Effector memory CD4-positive, alpha-beta T cell (primary cell): ENCODE data around the gene MAZ.

Experiments used
- DNase-seq, 3 donors: peaks; one replicate each; pipeline ENCODE4 v3.0.0-alpha.2; 2020
- H3K27ac ChIP-seq: 2 replicates; pipeline ENCODE4 v1.7.0; 2013; ENCODE audit warnings: mild to moderate bottlenecking, low read length, moderate library complexity; ENCODE audit not compliant: insufficient read depth, poor library complexity, severe bottlenecking
- H3K27me3 ChIP-seq: replicated peaks from 2 replicates; pipeline ENCODE4 v1.7.0; 2013; ENCODE audit warnings: mild to moderate bottlenecking, low read length; ENCODE audit not compliant: insufficient read depth, control insufficient read depth, poor library complexity, severe bottlenecking
- H3K36me3 ChIP-seq: 2 replicates; pipeline ENCODE4 v1.7.0; 2013; ENCODE audit warnings: mild to moderate bottlenecking, low read length, moderate library complexity; ENCODE audit not compliant: control insufficient read depth, insufficient read depth
- H3K4me1 ChIP-seq: 2 replicates; pipeline ENCODE4 v1.7.0; 2013; ENCODE audit warnings: low read length, mild to moderate bottlenecking; ENCODE audit not compliant: control insufficient read depth, insufficient read depth, poor library complexity, severe bottlenecking
- H3K4me3 ChIP-seq: 2 replicates; pipeline ENCODE4 v1.7.0; 2013; ENCODE audit warnings: low read length, low read depth, mild to moderate bottlenecking; ENCODE audit not compliant: insufficient read depth, poor library complexity, severe bottlenecking
- H3K9me3 ChIP-seq: 2 replicates; pipeline ENCODE4 v1.7.0; 2013; ENCODE audit warnings: mild to moderate bottlenecking, low read length, moderate library complexity; ENCODE audit not compliant: control insufficient read depth

MAZ gene

DNA sequence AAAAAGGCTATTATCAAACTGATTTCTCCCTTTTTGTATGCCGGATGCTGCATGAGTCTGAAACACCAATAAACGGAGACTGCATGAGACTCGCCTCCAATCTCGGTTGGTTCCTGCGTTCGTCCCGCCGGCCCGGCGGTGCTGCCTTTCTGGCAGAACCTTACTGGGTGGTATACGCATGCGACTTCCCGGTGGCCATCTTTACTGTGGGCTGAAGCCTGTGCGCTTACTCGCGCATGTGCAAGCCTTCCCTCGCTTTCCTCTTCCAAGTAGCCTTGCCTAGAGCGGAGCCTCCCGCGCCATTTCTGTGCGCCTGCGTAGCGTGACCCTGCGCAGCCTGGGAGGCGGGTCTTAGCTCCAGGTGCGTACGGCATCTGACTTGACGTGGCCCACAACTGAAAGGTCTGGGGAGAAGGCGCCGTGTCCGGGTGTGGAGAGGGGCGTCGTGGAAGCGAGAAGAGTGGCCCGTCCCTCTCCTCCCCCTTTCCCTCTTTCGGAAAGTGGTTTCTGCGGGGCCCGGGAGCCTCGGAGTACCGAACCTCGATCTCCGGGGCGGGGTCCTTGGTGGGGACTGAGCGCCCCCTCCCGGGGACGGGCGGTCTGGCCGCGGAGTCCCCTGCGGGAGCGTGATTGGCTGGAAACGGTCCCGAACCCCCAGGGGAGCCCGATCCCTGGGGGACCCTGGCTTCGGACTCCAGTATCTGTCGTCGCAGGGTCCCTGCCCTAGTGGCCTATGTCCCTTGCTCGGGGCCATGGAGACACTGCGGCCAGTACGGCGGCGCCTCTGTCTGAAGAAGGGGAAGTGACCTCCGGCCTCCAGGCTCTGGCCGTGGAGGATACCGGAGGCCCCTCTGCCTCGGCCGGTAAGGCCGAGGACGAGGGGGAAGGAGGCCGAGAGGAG is 9.7 kb downstream of the MAZ start, which contains the start of gene PAGR1:
Gene PAGR1, plus strand, starts transcription at position 360 of the 901 bp plus-strand sequence. Its CDS starts 374 bp downstream, at position 734.
- Histone ChIP-seq H3K4me3 (peak within 1 kb of the TSS; percentile 83), H3K27me3 (no peaks in the 10 kb centered on the region), H3K27ac (peak within 1 kb of the TSS; percentile 84), H3K36me3 (peaks cover 13% of the 10 kb centered on the region), H3K9me3 (no peaks in the 10 kb centered on the region), H3K4me1 (peaks cover 54% of the 10 kb centered on the region)
- DNase-seq, result peak; percentile 98 to 99 (median 98)

DNA sequence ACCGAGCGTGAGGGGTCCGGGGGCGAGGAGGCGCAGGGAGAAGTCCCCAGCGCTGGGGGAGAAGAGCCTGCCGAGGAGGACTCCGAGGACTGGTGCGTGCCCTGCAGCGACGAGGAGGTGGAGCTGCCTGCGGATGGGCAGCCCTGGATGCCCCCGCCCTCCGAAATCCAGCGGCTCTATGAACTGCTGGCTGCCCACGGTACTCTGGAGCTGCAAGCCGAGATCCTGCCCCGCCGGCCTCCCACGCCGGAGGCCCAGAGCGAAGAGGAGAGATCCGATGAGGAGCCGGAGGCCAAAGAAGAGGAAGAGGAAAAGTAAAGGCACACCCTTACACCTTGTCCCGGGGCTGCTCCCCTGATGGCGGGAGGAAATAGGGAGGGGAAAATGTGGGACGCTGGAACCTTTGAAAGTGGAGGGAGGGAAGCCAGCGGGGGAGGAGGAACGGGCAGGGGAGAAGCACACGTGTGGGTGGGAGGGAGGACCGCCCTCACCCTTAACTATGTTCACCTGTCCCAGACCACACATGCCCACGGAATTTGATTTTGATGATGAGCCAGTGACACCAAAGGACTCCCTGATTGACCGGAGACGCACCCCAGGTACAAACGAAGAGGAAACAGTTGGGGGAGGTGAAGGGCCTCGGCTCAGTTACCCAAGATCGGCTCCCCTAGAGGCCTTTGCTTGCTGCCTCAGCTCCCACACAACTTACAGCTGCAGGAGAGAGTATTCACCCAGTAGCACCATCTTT is 10.5 kb downstream of the MAZ start:
- Histone ChIP-seq H3K4me1 (peaks cover 58% of the 10 kb centered on the region), H3K27ac (peak overlapping the region; percentile 84), H3K27me3 (no peaks in the 10 kb centered on the region), H3K9me3 (no peaks in the 10 kb centered on the region), H3K4me3 (peak overlapping the region; percentile 83), H3K36me3 (peaks cover 13% of the 10 kb centered on the region)
- peak in 1 of 3 donors; percentile 32 for DNase-seq

GRCh38 chr16:29818082-29818481 is 11.8 kb downstream of the MAZ start:
- Histone ChIP-seq H3K4me1 (peaks cover 63% of the 10 kb centered on the region), H3K9me3 (no peaks in the 10 kb centered on the region), H3K27me3 (no peaks in the 10 kb centered on the region), H3K4me3 (no peak overlapping the region), H3K36me3 (peaks cover 13% of the 10 kb centered on the region), H3K27ac (no peak overlapping the region)
- no peak for DNase-seq

GRCh38 chr16:29819506-29819905 is 13.2 kb downstream of the MAZ start:
- no peak for DNase-seq
- Histone ChIP-seq H3K27me3 (no peaks in the 10 kb centered on the region), H3K36me3 (peaks cover 13% of the 10 kb centered on the region), H3K4me1 (peaks cover 67% of the 10 kb centered on the region), H3K4me3 (no peak overlapping the region), H3K27ac (peak overlapping the region; percentile 87), H3K9me3 (no peaks in the 10 kb centered on the region)

- no peaks in the 10 kb centered on the region for H3K27me3 ChIP-seq
- DNase-seq, result peak in 1 of 3 donors; percentile 27
- peaks cover 13% of the 10 kb centered on the region for H3K36me3 ChIP-seq
- H3K4me3 ChIP-seq, result peak within 1 kb of the TSS; percentile 57
- peaks cover 64% of the 10 kb centered on the region for H3K4me1 ChIP-seq
- H3K27ac ChIP-seq, result peak within 1 kb of the TSS; percentile 87
- H3K9me3 ChIP-seq, result no peaks in the 10 kb centered on the region
Measured at GRCh38 chr16:29820271-29820701, 14.0 kb downstream of the MAZ start, which contains the start of gene MVP. Gene MVP, plus strand, starts transcription at chr16:29820462. Its CDS starts 10,088 bp downstream, at chr16:29830550.

GRCh38 chr16:29820730-29821642 is 14.7 kb downstream of the MAZ start:
- DNase-seq, result peak in 1 of 3 donors; percentile 47
- Histone ChIP-seq H3K36me3 (peaks cover 13% of the 10 kb centered on the region), H3K27ac (peak overlapping the region; percentile 87), H3K27me3 (no peaks in the 10 kb centered on the region), H3K4me1 (peaks cover 70% of the 10 kb centered on the region), H3K4me3 (peak overlapping the region; percentile 57), H3K9me3 (no peaks in the 10 kb centered on the region)

GRCh38 chr16:29821643-29822115 is 15.3 kb downstream of the MAZ start:
- H3K36me3 ChIP-seq, result peaks cover 13% of the 10 kb centered on the region
- no peak for DNase-seq
- H3K27ac ChIP-seq, result peak overlapping the region; percentile 87
- H3K27me3 ChIP-seq, result no peaks in the 10 kb centered on the region
- H3K4me1 ChIP-seq, result peaks cover 73% of the 10 kb centered on the region
- H3K4me3 ChIP-seq, result peak overlapping the region; percentile 57
- H3K9me3 ChIP-seq, result no peaks in the 10 kb centered on the region

GRCh38 chr16:29824589-29825144 is 18.3 kb downstream of the MAZ start:
- Histone ChIP-seq H3K4me1 (peaks cover 75% of the 10 kb centered on the region), H3K27ac (peak overlapping the region; percentile 48), H3K9me3 (no peaks in the 10 kb centered on the region), H3K27me3 (no peaks in the 10 kb centered on the region), H3K4me3 (no peak overlapping the region), H3K36me3 (peaks cover 5% of the 10 kb centered on the region)
- DNase-seq, result no peak
